Measurements from ENCODE around the gene AP3D1. TPM values are rescaled to one million over a fixed set of nuclear protein-coding genes. Genes with fewer than 3 reads are reported as not detected.
A peak's percentile ranks its signal among the peaks of the same experiment; 100 is the strongest.

Gene AP3D1
- total RNA-seq, 1 donor from 2014 or later = 98.8 TPM

DNA sequence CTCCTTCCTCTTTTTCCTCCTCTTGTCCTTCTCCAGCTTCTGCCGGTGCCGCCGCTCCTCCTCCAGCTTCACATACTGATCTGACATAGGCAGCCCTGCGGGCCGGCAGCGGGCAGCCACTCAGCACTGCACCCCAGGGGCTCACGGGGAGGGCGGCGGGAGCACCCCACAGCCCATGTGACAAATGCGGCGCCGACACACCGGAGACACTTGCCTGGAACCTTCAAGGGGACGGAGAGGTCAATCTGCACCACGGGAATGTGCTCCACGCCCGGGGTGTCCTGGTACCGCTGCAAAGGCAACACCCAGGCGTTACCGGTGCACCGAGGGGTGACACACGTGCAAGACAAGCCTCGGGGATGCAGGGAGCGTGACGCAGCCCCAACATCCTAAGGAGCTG, 36.0 kb downstream of the AP3D1 start:
- TF ChIP-seq, protein P1, sequence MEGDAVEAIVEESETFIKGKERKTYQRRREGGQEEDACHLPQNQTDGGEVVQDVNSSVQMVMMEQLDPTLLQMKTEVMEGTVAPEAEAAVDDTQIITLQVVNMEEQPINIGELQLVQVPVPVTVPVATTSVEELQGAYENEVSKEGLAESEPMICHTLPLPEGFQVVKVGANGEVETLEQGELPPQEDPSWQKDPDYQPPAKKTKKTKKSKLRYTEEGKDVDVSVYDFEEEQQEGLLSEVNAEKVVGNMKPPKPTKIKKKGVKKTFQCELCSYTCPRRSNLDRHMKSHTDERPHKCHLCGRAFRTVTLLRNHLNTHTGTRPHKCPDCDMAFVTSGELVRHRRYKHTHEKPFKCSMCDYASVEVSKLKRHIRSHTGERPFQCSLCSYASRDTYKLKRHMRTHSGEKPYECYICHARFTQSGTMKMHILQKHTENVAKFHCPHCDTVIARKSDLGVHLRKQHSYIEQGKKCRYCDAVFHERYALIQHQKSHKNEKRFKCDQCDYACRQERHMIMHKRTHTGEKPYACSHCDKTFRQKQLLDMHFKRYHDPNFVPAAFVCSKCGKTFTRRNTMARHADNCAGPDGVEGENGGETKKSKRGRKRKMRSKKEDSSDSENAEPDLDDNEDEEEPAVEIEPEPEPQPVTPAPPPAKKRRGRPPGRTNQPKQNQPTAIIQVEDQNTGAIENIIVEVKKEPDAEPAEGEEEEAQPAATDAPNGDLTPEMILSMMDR (IDR thresholded peaks at IDR 0.05) = no peak
- H3K27ac ChIP-seq = no peak overlapping the region
- no peaks in the 10 kb centered on the region for H3K27me3 ChIP-seq
- H3K9me3 ChIP-seq = no peaks in the 10 kb centered on the region
- no peak overlapping the region for H3K4me3 ChIP-seq
- no peaks in the 10 kb centered on the region for H3K4me1 ChIP-seq
- peaks cover 94 to 96% of the 10 kb centered on the region in 2 donors for H3K36me3 ChIP-seq
- intact Hi-C loops (cut with DNase I) = no loop called here
- DNase-seq (ENCODE audit: low spot score in 2 of 2) = no peak

DNA sequence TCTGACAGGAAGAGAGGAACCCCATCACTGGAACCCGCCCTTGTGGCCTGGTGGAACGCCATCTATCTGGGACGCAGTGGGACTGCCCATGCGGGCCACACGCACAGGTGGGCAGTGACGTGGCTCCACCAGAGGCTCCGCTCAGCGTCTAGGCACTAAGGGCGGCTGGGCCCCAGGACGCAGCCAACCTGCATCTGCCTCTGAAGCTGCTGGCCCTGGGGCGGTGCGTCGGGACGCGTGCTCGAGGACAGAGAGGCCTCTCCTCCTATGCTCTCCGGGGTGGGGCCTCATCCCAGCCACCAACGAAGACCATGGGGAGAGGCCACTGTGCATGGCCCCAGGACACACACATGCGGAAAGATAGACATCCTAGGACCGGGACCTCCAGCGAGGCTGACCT, 36.5 kb downstream of the AP3D1 start:
- Histone ChIP-seq H3K4me1 (no peaks in the 10 kb centered on the region), H3K36me3 (peaks cover 94 to 96% of the 10 kb centered on the region in 2 donors), H3K4me3 (no peak overlapping the region), H3K27ac (peak overlapping the region in 1 of 2 donors; percentile 34), H3K27me3 (no peaks in the 10 kb centered on the region), H3K9me3 (no peaks in the 10 kb centered on the region)
- TF ChIP-seq, protein P1 (IDR thresholded peaks at IDR 0.05) = no peak
- no peak for DNase-seq (ENCODE audit: low spot score in 2 of 2)
- intact Hi-C loops (cut with DNase I) = no loop called here

DNA sequence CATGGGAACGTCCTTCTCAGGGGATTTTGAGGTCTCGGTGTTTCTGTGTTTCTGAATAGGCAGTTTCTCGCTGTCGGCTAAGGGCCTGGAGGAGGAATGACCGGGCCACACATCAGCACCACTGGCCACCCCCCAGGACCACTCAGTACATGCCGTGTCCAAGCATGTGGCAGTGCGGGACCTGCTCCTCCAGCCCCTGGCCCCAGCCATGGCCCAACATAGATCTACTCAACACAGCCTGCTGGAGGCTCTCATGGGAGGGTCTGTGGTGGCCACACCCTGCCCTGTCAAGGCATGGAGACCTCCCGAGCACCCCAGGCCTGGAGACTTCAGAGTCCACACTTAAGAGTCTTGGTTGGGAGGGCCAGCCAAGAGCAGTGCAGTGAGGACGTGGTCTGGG, 37.1 kb downstream of the AP3D1 start:
- intact Hi-C loops (cut with DNase I) = no loop called here
- Histone ChIP-seq H3K4me3 (no peak overlapping the region), H3K27me3 (no peaks in the 10 kb centered on the region), H3K36me3 (peaks cover 96 to 100% of the 10 kb centered on the region in 2 donors), H3K27ac (peak overlapping the region; percentile 34 to 62), H3K9me3 (no peaks in the 10 kb centered on the region), H3K4me1 (no peaks in the 10 kb centered on the region)
- no peak for DNase-seq (ENCODE audit: low spot score in 2 of 2)
- TF ChIP-seq, protein P1 (IDR thresholded peaks at IDR 0.05) = no peak

DNA sequence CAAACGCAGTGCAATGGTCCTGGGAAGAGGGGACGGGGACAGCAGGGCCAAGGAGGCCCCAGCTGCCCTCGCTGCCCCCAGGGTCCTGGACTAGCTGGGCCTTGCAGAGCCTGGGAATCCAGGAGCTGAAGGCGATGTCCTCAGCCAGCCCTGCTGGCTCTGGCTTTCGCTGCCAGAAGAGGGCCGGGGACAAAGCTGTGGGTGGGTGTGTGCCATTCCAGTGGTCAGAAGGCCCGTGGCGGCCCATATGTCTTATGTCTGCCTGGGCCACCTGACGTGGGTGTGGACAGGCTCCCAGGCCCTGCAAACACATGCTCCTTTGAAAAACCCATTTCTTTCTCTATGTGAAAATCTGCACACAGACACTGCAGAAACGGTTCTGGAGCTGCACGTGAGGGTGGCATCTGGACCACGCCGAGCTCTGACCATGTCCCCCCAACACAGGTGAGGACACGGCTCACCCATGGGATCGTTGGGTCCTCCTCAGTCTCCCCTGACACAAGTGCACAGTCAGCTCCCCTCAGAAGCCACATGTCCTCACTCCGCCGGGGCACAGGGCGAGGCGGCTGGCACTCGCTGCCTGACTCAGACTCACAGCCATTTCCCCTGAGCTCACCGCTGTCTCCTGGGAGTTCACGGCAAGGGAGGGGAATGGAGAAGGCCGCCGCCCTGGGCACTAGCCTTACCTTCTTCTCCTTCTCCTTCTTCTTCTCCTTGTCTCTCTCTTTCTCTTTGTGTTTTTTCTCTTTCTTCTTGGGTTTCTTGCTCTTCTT, 37.7 kb downstream of the AP3D1 start:
- Histone ChIP-seq H3K4me3 (no peak overlapping the region), H3K9me3 (no peaks in the 10 kb centered on the region), H3K27ac (peak overlapping the region; percentile 34 to 62), H3K27me3 (no peaks in the 10 kb centered on the region), H3K4me1 (no peaks in the 10 kb centered on the region), H3K36me3 (peaks cover 98 to 100% of the 10 kb centered on the region in 2 donors)
- no peak for DNase-seq (ENCODE audit: low spot score in 2 of 2)
- TF ChIP-seq, protein P1 (IDR thresholded peaks at IDR 0.05) = no peak
- intact Hi-C loops (cut with DNase I) = no loop called here

DNA sequence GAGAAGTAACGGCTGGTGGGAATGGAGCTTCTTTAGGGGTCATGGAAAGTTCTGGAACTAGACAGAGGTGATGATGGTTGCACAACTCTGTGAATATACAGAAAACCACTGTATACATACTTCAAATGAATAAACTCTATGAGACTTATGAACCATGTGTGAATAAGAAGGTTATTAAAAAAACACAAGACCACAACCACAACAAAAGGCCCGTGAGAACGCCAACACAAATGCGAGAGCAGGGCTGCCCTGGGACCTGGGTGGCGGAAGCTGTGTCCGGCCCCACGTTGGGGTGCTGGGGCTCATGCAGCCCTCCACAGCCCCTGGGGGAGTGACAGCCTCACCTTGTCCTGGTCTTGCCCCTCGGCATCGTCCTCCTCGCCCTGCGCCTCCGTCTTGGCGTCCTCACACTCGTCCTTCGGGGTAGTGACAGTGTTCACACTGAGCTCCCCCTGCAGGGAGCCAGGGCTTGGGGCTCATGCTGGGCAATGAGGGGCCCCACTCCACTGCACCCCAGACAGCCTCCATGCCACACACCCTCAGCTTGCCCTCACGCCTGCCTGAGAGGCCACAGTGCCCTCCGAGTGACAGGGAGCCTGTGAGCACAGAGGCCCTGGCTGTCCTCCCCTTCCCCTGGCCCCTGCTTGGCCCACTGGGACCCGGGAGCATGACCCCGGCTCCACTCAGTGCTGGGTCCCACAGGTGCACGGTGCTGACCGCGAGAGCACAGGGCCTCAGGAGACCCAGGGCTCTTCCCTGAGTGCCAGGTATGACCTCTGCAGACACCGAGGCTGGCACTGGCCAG, 38.6 kb downstream of the AP3D1 start:
- Histone ChIP-seq H3K27ac (no peak overlapping the region), H3K4me3 (no peak overlapping the region), H3K36me3 (peaks cover 97 to 100% of the 10 kb centered on the region in 2 donors), H3K9me3 (no peaks in the 10 kb centered on the region), H3K4me1 (no peaks in the 10 kb centered on the region), H3K27me3 (no peaks in the 10 kb centered on the region)
- DNase-seq (ENCODE audit: low spot score in 2 of 2) = no peak
- TF ChIP-seq, protein P1 (IDR thresholded peaks at IDR 0.05) = no peak
- intact Hi-C loops (cut with DNase I) = no loop called here

All from ascending aorta (tissue), 2 donors.